Keratinocyte (primary cell): ENCODE data around the gene CMSS1. TPM values are rescaled to one million over a fixed set of nuclear protein-coding genes. Genes with fewer than 3 reads are reported as not detected.

Experiments
- DNase-seq: peaks from one replicate; pipeline ENCODE4 v3.0.0-alpha.2; 2011; ENCODE audit warnings: low read depth, missing footprints, low spot score
- FAIRE-seq: peaks from 2 replicates; lab custom pipeline; 2011; peaks lifted over from hg19 to GRCh38; lab: Jason Lieb, UNC
- H2AFZ ChIP-seq: 2 replicates; pipeline ENCODE4 v1.6.0; 2012; ENCODE audit warnings: low read length, control low read depth, inconsistent platforms; ENCODE audit not compliant: control insufficient read depth
- H3K27ac ChIP-seq: 2 replicates; pipeline ENCODE4 v1.5.1; 2011; ENCODE audit warnings: low read length; ENCODE audit not compliant: control insufficient read depth, insufficient read depth
- H3K27me3 ChIP-seq: 3 replicates; pipeline ENCODE4 v1.6.0; 2011; ENCODE audit warnings: low read length; ENCODE audit not compliant: control insufficient read depth, insufficient read depth; ENCODE audit errors: extremely low read depth
- H3K36me3 ChIP-seq, 2 experiments: 2 replicates in 1 of 2; 3 replicates in 1 of 2; pipeline ENCODE4 v1.5.1; 2011; ENCODE audit warnings: low read length in 2 of 2, mild to moderate bottlenecking in 1 of 2; ENCODE audit not compliant: control insufficient read depth in 2 of 2, insufficient read depth in 2 of 2; ENCODE audit errors: extremely low read depth in 1 of 2
- H3K4me1 ChIP-seq: 3 replicates; pipeline ENCODE4 v1.5.1; 2011; ENCODE audit warnings: low read length; ENCODE audit not compliant: control insufficient read depth, insufficient read depth; ENCODE audit errors: extremely low read depth
- H3K4me2 ChIP-seq: 3 replicates; pipeline ENCODE4 v1.6.0; 2011; ENCODE audit warnings: low read depth, low read length; ENCODE audit not compliant: control insufficient read depth, insufficient read depth; ENCODE audit errors: extremely low read depth
- H3K4me3 ChIP-seq, 3 experiments: fragments of 200-600 bp in 1 of 3; sonication (generic) in 1 of 3; 2 replicates in 2 of 3; 3 replicates in 1 of 3; pipeline ENCODE4 v1.5.1; 2011 to 2016; ENCODE audit warnings: low read length in 3 of 3, mild to moderate bottlenecking in 3 of 3, control low read depth in 2 of 3, inconsistent platforms in 1 of 3, low read depth in 1 of 3, mixed read lengths in 1 of 3, mixed run types in 1 of 3, moderate library complexity in 1 of 3; ENCODE audit not compliant: control insufficient read depth in 2 of 3, insufficient read depth in 2 of 3; ENCODE audit errors: extremely low read depth in 1 of 3
- H3K79me2 ChIP-seq: 2 replicates; pipeline ENCODE4 v1.6.0; 2012; ENCODE audit warnings: low read length; ENCODE audit not compliant: control insufficient read depth, insufficient read depth
- H3K9ac ChIP-seq: 3 replicates; pipeline ENCODE4 v1.6.0; 2011; ENCODE audit warnings: low read length; ENCODE audit not compliant: control insufficient read depth, insufficient read depth; ENCODE audit errors: extremely low read depth
- H3K9me1 ChIP-seq: 3 replicates; pipeline ENCODE4 v1.6.0; 2011; ENCODE audit warnings: low read length; ENCODE audit not compliant: control insufficient read depth, insufficient read depth; ENCODE audit errors: extremely low read depth
- H3K9me3 ChIP-seq: 2 replicates; pipeline ENCODE4 v1.5.1; 2012; ENCODE audit warnings: low read depth, low read length; ENCODE audit not compliant: control insufficient read depth
- H4K20me1 ChIP-seq: 3 replicates; pipeline ENCODE4 v1.6.0; 2011; ENCODE audit warnings: low read length; ENCODE audit not compliant: control insufficient read depth, insufficient read depth; ENCODE audit errors: extremely low read depth
- EZH2 ChIP-seq: IDR thresholded peaks from one replicate; pipeline ENCODE4 v1.6.1; 2012; ENCODE audit warnings: inconsistent platforms, mild to moderate bottlenecking, low read length, moderate library complexity
- dilution Hi-C: fragments of 300-500 bp; cut with MboI; formaldehyde crosslinking; loops from one replicate; pipeline ENCODE4 v1.7.0; 2020; ENCODE audit warnings: low sequenced_read_pairs; ENCODE audit not compliant: extremely low pct_ligation_motif_present
- polyA plus RNA-seq, 5 experiments: library from polyadenylated mRNA; depleted of rRNA in 3 of 5; stranded (reverse) in 3 of 5; stranded (forward) in 1 of 5; unstranded in 1 of 5; fragments of >200 nt; gene quantifications; 1 replicate in 1 of 5; 2 replicates in 3 of 5; 3 replicates in 1 of 5; pipeline versions ENCODE4 v1.2.1 to v1.2.3, GENCODE V29; 2011 to 2012; ENCODE audit warnings: missing spikeins in 2 of 5, low read depth in 1 of 5, low replicate concordance in 1 of 5
- TF ChIP-seq, protein P1 (sequence below), 3 experiments: IDR thresholded peaks in 1 of 3; conservative IDR thresholded peaks in 1 of 3; optimal IDR thresholded peaks in 1 of 3; 2 replicates in 2 of 3; 3 replicates in 1 of 3; pipeline versions ENCODE3 to v1.5.1; 2011; ENCODE audit warnings: low read length in 3 of 3, mild to moderate bottlenecking in 3 of 3, moderate library complexity in 2 of 3, control low read depth in 1 of 3, inconsistent platforms in 1 of 3; ENCODE audit not compliant: insufficient read depth in 2 of 3; ENCODE audit errors: extremely low read depth in 1 of 3

CMSS1 gene
- polyA plus RNA-seq, 1 donor (not counting 4 experiments of a cell fraction or from before 2014, with no cell fraction given), result 37.2 TPM

DNA sequence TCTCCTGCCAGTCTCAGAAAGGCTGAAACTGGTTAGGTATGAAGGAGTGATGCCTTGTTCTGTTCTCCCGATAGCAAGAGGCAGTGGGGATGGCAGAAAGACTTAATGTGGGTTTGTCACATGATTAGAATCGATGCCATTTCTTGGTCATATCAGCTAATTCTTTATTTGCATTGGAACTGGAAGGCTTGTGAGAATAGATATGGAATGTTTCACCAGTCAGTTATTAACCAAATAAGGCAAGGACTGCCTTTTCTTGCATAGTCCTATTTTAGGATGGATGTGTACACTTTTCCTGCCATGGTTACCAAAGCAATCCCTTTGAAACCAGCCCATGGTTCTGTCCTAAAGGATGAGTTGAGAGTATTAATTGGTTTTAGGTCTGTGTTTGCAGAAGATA lies 262.9 kb downstream of the CMSS1 start:
- H3K9me1 ChIP-seq, result no peaks in the 10 kb centered on the region
- no peaks in the 10 kb centered on the region for H3K27me3 ChIP-seq
- H3K79me2 ChIP-seq, result no peaks in the 10 kb centered on the region
- no peaks in the 10 kb centered on the region for H3K36me3 ChIP-seq
- dilution Hi-C loops, result no loop called here
- TF ChIP-seq, protein P1, sequence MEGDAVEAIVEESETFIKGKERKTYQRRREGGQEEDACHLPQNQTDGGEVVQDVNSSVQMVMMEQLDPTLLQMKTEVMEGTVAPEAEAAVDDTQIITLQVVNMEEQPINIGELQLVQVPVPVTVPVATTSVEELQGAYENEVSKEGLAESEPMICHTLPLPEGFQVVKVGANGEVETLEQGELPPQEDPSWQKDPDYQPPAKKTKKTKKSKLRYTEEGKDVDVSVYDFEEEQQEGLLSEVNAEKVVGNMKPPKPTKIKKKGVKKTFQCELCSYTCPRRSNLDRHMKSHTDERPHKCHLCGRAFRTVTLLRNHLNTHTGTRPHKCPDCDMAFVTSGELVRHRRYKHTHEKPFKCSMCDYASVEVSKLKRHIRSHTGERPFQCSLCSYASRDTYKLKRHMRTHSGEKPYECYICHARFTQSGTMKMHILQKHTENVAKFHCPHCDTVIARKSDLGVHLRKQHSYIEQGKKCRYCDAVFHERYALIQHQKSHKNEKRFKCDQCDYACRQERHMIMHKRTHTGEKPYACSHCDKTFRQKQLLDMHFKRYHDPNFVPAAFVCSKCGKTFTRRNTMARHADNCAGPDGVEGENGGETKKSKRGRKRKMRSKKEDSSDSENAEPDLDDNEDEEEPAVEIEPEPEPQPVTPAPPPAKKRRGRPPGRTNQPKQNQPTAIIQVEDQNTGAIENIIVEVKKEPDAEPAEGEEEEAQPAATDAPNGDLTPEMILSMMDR (optimal IDR thresholded peaks at IDR 0.05 in 1 of 3, IDR thresholded peaks at IDR 0.05 in 1 of 3, conservative IDR thresholded peaks at IDR 0.05 in 1 of 3; ENCODE audit: extremely low read depth in 1 of 3, insufficient read depth in 2 of 3, low read length in 3 of 3), result no peak
- TF ChIP-seq EZH2, result no peak
- no peaks in the 10 kb centered on the region for H4K20me1 ChIP-seq
- H3K4me3 ChIP-seq, result no peak overlapping the region
- no peak for DNase-seq
- H2AFZ ChIP-seq, result no peak overlapping the region
- no peak overlapping the region for H3K4me2 ChIP-seq
- H3K9ac ChIP-seq, result no peak overlapping the region
- H3K27ac ChIP-seq, result no peak overlapping the region
- no peak for FAIRE-seq
- H3K4me1 ChIP-seq, result no peaks in the 10 kb centered on the region
- H3K9me3 ChIP-seq, result no peaks in the 10 kb centered on the region

DNA sequence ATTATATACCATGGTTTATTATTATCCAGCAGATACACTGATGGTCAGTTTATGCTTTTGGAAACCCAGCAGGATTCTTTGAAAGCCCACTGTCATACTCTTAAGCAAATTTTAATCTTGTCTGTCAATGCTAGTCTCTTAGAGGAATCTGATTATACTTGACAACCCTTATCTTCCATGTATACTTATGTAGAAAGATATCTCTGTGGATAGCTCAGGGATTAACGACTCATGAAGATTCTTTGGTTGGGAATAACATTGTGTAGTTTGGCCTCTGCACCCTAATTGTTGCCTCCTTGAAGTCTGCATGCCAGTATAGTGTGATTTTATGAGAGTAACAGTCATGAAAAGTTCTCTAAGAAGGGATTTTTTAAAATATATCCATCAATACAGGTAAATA lies 263.6 kb downstream of the CMSS1 start:
- H3K9ac ChIP-seq, result no peak overlapping the region
- no peaks in the 10 kb centered on the region for H3K9me1 ChIP-seq
- dilution Hi-C loops, result no loop called here
- TF ChIP-seq, protein P1 (optimal IDR thresholded peaks at IDR 0.05 in 1 of 3, IDR thresholded peaks at IDR 0.05 in 1 of 3, conservative IDR thresholded peaks at IDR 0.05 in 1 of 3; ENCODE audit: extremely low read depth in 1 of 3, insufficient read depth in 2 of 3, low read length in 3 of 3), result no peak
- no peak for TF ChIP-seq EZH2
- H3K4me3 ChIP-seq, result no peak overlapping the region
- no peaks in the 10 kb centered on the region for H3K36me3 ChIP-seq
- H2AFZ ChIP-seq, result no peak overlapping the region
- no peaks in the 10 kb centered on the region for H4K20me1 ChIP-seq
- no peaks in the 10 kb centered on the region for H3K4me1 ChIP-seq
- no peak overlapping the region for H3K27ac ChIP-seq
- no peak for DNase-seq
- no peak overlapping the region for H3K4me2 ChIP-seq
- no peaks in the 10 kb centered on the region for H3K79me2 ChIP-seq
- H3K9me3 ChIP-seq, result no peaks in the 10 kb centered on the region
- FAIRE-seq, result no peak
- H3K27me3 ChIP-seq, result no peaks in the 10 kb centered on the region
